ENCODE measurements around the gene TOX3. TPM values are rescaled to one million over a fixed set of nuclear protein-coding genes. Genes with fewer than 3 reads are reported as not detected.

TOX3 gene
- total RNA-seq, 4 donors from 2014 or later: 0.47 TPM; not detected in 3

DNA sequence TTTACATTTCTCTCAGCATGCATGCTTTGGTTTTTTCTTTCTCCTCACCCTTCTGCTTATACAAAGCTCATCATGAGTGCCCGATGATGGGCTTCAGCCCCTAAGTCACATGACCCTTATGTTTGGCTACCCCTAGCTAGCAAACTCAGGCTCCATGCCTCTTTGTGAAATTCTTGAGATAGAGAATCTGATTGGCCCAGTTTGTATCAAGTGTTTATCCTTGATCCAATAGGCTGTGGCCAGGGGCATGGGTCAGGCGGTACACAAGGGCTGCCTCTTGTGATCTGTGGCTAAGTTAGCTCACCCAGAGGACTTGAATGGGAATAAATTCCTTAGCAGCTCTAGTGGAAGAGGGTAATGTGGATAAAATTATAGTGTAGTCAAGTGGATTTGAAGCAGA is 11.5 kb upstream of the TOX3 start:
- in situ Hi-C loops (cut with MboI; ENCODE audit: low sequenced_read_pairs in 4 of 4): no loop called here
- intact Hi-C loops (cut with DNase I; ENCODE audit: low total_unique reads): no loop called here
- ATAC-seq: no peak
- no peak for DNase-seq
- no peak overlapping the region for H3K4me3 ChIP-seq
- no peaks in the 10 kb centered on the region for H3K9me3 ChIP-seq
- H3K4me1 ChIP-seq: no peaks in the 10 kb centered on the region
- H3K36me3 ChIP-seq: no peaks in the 10 kb centered on the region
- H3K27me3 ChIP-seq: no peaks in the 10 kb centered on the region
- H3K27ac ChIP-seq: no peak overlapping the region
- no peak for TF ChIP-seq POLR2A (IDR thresholded peaks at IDR 0.05)
- TF ChIP-seq, protein P1, sequence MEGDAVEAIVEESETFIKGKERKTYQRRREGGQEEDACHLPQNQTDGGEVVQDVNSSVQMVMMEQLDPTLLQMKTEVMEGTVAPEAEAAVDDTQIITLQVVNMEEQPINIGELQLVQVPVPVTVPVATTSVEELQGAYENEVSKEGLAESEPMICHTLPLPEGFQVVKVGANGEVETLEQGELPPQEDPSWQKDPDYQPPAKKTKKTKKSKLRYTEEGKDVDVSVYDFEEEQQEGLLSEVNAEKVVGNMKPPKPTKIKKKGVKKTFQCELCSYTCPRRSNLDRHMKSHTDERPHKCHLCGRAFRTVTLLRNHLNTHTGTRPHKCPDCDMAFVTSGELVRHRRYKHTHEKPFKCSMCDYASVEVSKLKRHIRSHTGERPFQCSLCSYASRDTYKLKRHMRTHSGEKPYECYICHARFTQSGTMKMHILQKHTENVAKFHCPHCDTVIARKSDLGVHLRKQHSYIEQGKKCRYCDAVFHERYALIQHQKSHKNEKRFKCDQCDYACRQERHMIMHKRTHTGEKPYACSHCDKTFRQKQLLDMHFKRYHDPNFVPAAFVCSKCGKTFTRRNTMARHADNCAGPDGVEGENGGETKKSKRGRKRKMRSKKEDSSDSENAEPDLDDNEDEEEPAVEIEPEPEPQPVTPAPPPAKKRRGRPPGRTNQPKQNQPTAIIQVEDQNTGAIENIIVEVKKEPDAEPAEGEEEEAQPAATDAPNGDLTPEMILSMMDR (IDR thresholded peaks at IDR 0.05 in 4 of 5, conservative IDR thresholded peaks at IDR 0.05 in 1 of 5): no peak

DNA sequence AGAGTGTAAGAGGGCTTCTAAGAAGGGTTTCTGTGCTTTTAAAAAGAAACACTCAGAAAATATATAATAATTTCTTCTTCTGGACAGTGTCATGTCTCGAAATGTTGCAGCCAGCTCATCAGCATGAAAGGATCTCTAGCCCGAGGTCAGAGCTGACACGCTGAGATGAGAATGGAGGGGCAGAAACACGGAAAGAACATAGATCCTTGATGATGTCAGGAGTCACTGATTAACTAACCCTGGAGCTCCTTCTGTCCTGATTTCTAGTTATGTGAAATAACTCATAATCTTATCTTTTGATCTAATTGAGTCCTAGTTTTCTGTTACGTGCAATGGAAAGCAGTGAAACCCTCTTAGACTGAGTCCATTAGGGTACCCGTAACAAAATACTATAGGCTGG is 10.3 kb upstream of the TOX3 start:
- ATAC-seq: no peak
- H3K36me3 ChIP-seq: no peaks in the 10 kb centered on the region
- H3K9me3 ChIP-seq: no peaks in the 10 kb centered on the region
- H3K27ac ChIP-seq: no peak overlapping the region
- TF ChIP-seq POLR2A (IDR thresholded peaks at IDR 0.05): no peak
- TF ChIP-seq, protein P1 (IDR thresholded peaks at IDR 0.05 in 4 of 5, conservative IDR thresholded peaks at IDR 0.05 in 1 of 5): no peak
- no peak for DNase-seq
- intact Hi-C loops (cut with DNase I; ENCODE audit: low total_unique reads) (no loop called here), in situ Hi-C loops (cut with MboI; ENCODE audit: low sequenced_read_pairs in 4 of 4) (no loop called here)
- H3K4me1 ChIP-seq: no peaks in the 10 kb centered on the region
- H3K4me3 ChIP-seq: no peak overlapping the region
- no peaks in the 10 kb centered on the region for H3K27me3 ChIP-seq

DNA sequence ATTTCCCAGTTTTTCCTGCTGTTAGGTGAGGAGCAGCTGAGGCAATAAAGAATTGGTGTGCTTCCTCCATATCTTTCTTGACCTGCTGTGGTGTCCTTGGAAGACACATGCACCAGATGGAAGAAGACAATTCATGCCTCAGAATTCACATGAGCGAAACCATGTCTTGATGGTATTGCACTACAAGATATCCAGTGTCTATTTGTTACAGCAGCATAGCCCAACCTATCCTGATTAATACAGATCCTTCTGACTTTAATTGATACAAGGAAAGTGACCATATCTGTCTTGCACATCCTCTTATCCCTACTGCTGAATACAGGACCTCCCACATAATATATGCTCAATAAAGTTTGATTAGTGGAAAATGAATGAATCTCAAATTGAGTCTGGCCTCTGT is 9.1 kb upstream of the TOX3 start:
- intact Hi-C loops (cut with DNase I; ENCODE audit: low total_unique reads): no loop called here
- H3K27ac ChIP-seq: no peak overlapping the region
- no peaks in the 10 kb centered on the region for H3K36me3 ChIP-seq
- H3K4me1 ChIP-seq: no peaks in the 10 kb centered on the region
- no peak for ATAC-seq
- in situ Hi-C loops (cut with MboI; ENCODE audit: low sequenced_read_pairs in 4 of 4): no loop called here
- no peak overlapping the region for H3K4me3 ChIP-seq
- DNase-seq: no peak
- no peak for TF ChIP-seq POLR2A (IDR thresholded peaks at IDR 0.05)
- TF ChIP-seq, protein P1 (IDR thresholded peaks at IDR 0.05 in 4 of 5, conservative IDR thresholded peaks at IDR 0.05 in 1 of 5): no peak
- no peaks in the 10 kb centered on the region for H3K27me3 ChIP-seq
- no peaks in the 10 kb centered on the region for H3K9me3 ChIP-seq

DNA sequence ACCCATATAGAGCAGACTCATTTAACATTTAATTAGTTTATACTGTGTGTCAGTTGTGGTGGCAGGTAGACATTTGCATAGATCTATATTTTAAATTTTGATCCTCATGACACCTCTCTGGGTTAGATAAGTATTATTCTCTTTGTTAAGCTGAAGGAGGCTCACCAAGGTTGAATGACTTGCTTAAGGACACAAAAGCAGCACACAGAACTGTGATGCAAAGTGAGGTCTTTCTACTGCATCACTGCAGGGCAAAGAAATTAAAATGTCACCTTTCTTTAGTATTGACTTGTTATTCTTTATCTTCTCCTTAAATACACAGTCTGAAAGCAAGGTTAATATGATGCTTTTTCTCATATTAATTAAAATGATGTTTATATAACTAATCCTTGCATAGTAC is 8.6 kb upstream of the TOX3 start:
- H3K4me1 ChIP-seq: no peaks in the 10 kb centered on the region
- H3K27ac ChIP-seq: no peak overlapping the region
- no peaks in the 10 kb centered on the region for H3K27me3 ChIP-seq
- ATAC-seq (no peak), DNase-seq (no peak)
- in situ Hi-C loops (cut with MboI; ENCODE audit: low sequenced_read_pairs in 4 of 4) (no loop called here), intact Hi-C loops (cut with DNase I; ENCODE audit: low total_unique reads) (no loop called here)
- no peak overlapping the region for H3K4me3 ChIP-seq
- H3K36me3 ChIP-seq: no peaks in the 10 kb centered on the region
- no peak for TF ChIP-seq POLR2A (IDR thresholded peaks at IDR 0.05)
- TF ChIP-seq, protein P1 (IDR thresholded peaks at IDR 0.05 in 4 of 5, conservative IDR thresholded peaks at IDR 0.05 in 1 of 5): no peak
- no peaks in the 10 kb centered on the region for H3K9me3 ChIP-seq

DNA sequence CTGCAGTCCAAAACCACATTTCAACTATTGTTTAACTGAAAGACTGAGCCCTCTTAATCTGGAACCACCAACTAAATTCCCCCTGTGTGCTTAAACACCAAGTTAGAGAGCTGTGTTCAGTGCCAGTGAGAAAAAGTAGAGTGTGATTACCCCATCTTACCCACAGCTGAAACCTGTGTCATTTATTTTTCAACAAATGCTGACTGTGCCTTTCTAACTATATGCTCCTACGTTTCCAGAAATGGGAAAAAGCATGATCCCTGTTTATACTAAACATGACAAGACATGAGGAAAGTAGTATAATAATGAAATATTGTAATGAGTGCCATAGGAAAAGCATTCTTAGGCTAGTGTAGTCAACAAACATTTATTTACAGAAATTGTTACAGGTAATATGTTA is 7.4 kb upstream of the TOX3 start:
- intact Hi-C loops (cut with DNase I; ENCODE audit: low total_unique reads): no loop called here
- Histone ChIP-seq H3K27ac (no peak overlapping the region), H3K36me3 (no peaks in the 10 kb centered on the region), H3K9me3 (no peaks in the 10 kb centered on the region), H3K4me3 (no peak overlapping the region), H3K4me1 (no peaks in the 10 kb centered on the region), H3K27me3 (no peaks in the 10 kb centered on the region)
- in situ Hi-C loops (cut with MboI; ENCODE audit: low sequenced_read_pairs in 4 of 4): no loop called here
- DNase-seq: no peak
- ATAC-seq: no peak
- no peak for TF ChIP-seq POLR2A (IDR thresholded peaks at IDR 0.05)
- TF ChIP-seq, protein P1 (IDR thresholded peaks at IDR 0.05 in 4 of 5, conservative IDR thresholded peaks at IDR 0.05 in 1 of 5): no peak

Data from gastrocnemius medialis (tissue), 4 donors.